HepG2 (cell line): ENCODE results near the gene NDUFB5. TPM values are rescaled to one million over a fixed set of nuclear protein-coding genes. Genes with fewer than 3 reads are reported as not detected.
A peak's percentile ranks its signal among the peaks of the same experiment; 100 is the strongest.

Experiments used
- AGO1 ChIP-seq: fragments of 200-400 bp; formaldehyde crosslinking; IDR thresholded peaks from 2 replicates; pipeline ENCODE4 v1.6.1; 2017; ENCODE audit warnings: mild to moderate bottlenecking, low read depth, low read length, moderate library complexity; ENCODE audit not compliant: poor library complexity, severe bottlenecking
- CEBPB ChIP-seq: IDR thresholded peaks from 2 replicates; pipeline ENCODE4 v1.6.1; 2011; ENCODE audit warnings: low read depth, low read length, improper control_type of control experiment, borderline replicate concordance
- DR1 ChIP-seq: sonication (generic); formaldehyde crosslinking; IDR thresholded peaks from 2 replicates; pipeline ENCODE4 v1.8.0; 2021; ENCODE audit warnings: mild to moderate bottlenecking, missing genetic modification reagents, inconsistent platforms
- FOXK1 ChIP-seq: sonication (generic); formaldehyde crosslinking; IDR thresholded peaks from 2 replicates; pipeline ENCODE4 v1.4.0; 2020; ENCODE audit warnings: low read depth, missing genetic modification reagents, borderline replicate concordance
- HOXD1 ChIP-seq: sonication (generic); formaldehyde crosslinking; IDR thresholded peaks from 2 replicates; pipeline ENCODE4 v1.5.0; 2020; ENCODE audit warnings: missing genetic modification reagents
- ISX ChIP-seq: sonication (generic); formaldehyde crosslinking; conservative IDR thresholded peaks from 2 replicates; pipeline ENCODE4 v1.5.0; 2020; ENCODE audit warnings: missing genetic modification reagents
- JARID2 ChIP-seq: sonication (generic); formaldehyde crosslinking; IDR thresholded peaks from 2 replicates; pipeline ENCODE4 v1.8.1; 2023; ENCODE audit warnings: missing genetic modification reagents, inconsistent platforms; ENCODE audit not compliant: insufficient replicate concordance
- MBD4 ChIP-seq: IDR thresholded peaks from 2 replicates; pipeline ENCODE4 v1.6.1; 2012; ENCODE audit warnings: low read length, inconsistent platforms, borderline replicate concordance
- MED1 ChIP-seq: sonication (generic); formaldehyde crosslinking; IDR thresholded peaks from 2 replicates; pipeline ENCODE4 v1.4.0; 2020; ENCODE audit warnings: missing genetic modification reagents
- NFE2L2 ChIP-seq: fragments of 150-350 bp; IDR thresholded peaks from 2 replicates; pipeline ENCODE4 v1.6.1; 2014; ENCODE audit warnings: low read length
- NFKBIZ ChIP-seq: IDR thresholded peaks from 2 replicates; pipeline ENCODE4 v1.6.1; 2018; ENCODE audit warnings: missing genetic modification reagents, missing compliant biosample characterization
- NR2C2 ChIP-seq: sonication (generic); formaldehyde crosslinking; IDR thresholded peaks from 2 replicates; pipeline ENCODE4 v1.4.0; 2020; ENCODE audit warnings: missing genetic modification reagents, mild to moderate bottlenecking, moderate library complexity, borderline replicate concordance
- RFXAP ChIP-seq: sonication (generic); formaldehyde crosslinking; IDR thresholded peaks from 2 replicates; pipeline ENCODE4 v1.4.0; 2020; ENCODE audit warnings: missing genetic modification reagents, borderline replicate concordance
- TBX2 ChIP-seq: sonication (generic); formaldehyde crosslinking; IDR thresholded peaks from 2 replicates; pipeline ENCODE4 v1.5.0; 2020; ENCODE audit warnings: missing genetic modification reagents, mild to moderate bottlenecking, borderline replicate concordance
- TGIF2 ChIP-seq: IDR thresholded peaks from 2 replicates; pipeline ENCODE4 v1.6.1; 2016; ENCODE audit warnings: control low read depth, missing compliant biosample characterization
- ZEB1 ChIP-seq: IDR thresholded peaks from 2 replicates; pipeline ENCODE4 v1.6.1; 2012; ENCODE audit warnings: mild to moderate bottlenecking, low read depth, inconsistent platforms; ENCODE audit not compliant: insufficient replicate concordance
- ZNF143 ChIP-seq: sonication (generic); formaldehyde crosslinking; IDR thresholded peaks from 2 replicates; pipeline ENCODE4 v1.4.0; 2020; ENCODE audit warnings: missing genetic modification reagents
- ZNF17 ChIP-seq: sonication (generic); formaldehyde crosslinking; IDR thresholded peaks from 2 replicates; pipeline ENCODE4 v1.5.0; 2020; ENCODE audit warnings: mild to moderate bottlenecking, missing genetic modification reagents
- ZNF615 ChIP-seq: sonication (generic); formaldehyde crosslinking; IDR thresholded peaks from 2 replicates; pipeline ENCODE4 v1.5.0; 2020; ENCODE audit warnings: mild to moderate bottlenecking, missing genetic modification reagents, borderline replicate concordance
- ZSCAN25 ChIP-seq: sonication (generic); formaldehyde crosslinking; IDR thresholded peaks from 2 replicates; pipeline ENCODE4 v1.8.0; 2022; ENCODE audit warnings: mild to moderate bottlenecking, missing genetic modification reagents
- polyA plus RNA-seq, 8 experiments: library from polyadenylated mRNA; depleted of rRNA in 3 of 8; stranded (reverse) in 7 of 8; unstranded in 1 of 8; fragments of >200 nt; fragmentation: Illumina TruSeq in 4 of 8; extraction: Trizol in 4 of 8; gene quantifications; 2 replicates each; pipeline versions ENCODE4 v1.2.1 to v1.2.3, GENCODE V29; 2011 to 2016; ENCODE audit warnings: low read depth in 4 of 8, missing spikeins in 1 of 8, mixed read lengths in 1 of 8; ENCODE audit not compliant: insufficient read depth in 1 of 8
- total RNA-seq, 5 experiments: library from RNA; depleted of rRNA; stranded (reverse); fragments of >200 nt; fragmentation: Illumina TruSeq; extraction: Trizol; gene quantifications; 2 replicates each; pipeline ENCODE4 v1.2.3, GENCODE V29; 2016; ENCODE audit warnings: low read depth in 1 of 5
- TF ChIP-seq, protein P1 (sequence below): sonication (generic); formaldehyde crosslinking; IDR thresholded peaks from 2 replicates; pipeline ENCODE4 v1.4.0; 2020; ENCODE audit warnings: missing genetic modification reagents, borderline replicate concordance
- TF ChIP-seq, protein P2 (sequence below): IDR thresholded peaks from 2 replicates; pipeline ENCODE4 v1.6.1; 2016; ENCODE audit warnings: low read depth
- TF ChIP-seq, protein P3 (sequence below): sonication (generic); formaldehyde crosslinking; IDR thresholded peaks from 2 replicates; pipeline ENCODE4 v1.5.1; 2020; ENCODE audit warnings: mild to moderate bottlenecking, missing genetic modification reagents, moderate library complexity

The NDUFB5 gene
- total and polyA plus RNA-seq, 2 of the 13 experiments (the other 11 are each of a cell fraction or from before 2014, with no cell fraction given), result 43.3 to 120 TPM

DNA sequence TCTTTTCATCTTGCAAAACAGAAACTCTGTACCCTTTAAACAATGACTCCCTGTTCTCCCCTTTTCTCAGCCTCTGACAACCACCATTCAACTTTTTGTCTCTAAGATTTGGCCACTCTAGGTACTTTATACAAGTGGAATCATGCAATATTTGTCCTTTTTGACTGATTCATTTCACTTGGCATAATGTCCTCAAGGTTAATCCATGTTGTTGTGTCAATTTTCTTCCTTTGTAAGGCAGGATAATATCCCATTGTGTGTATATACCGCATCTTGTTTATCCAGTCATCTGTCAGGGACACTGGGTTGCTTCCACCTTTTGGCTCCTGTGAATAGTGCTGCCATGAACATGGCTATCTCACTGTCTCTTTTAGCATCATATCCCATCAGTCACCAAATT is 58.5 kb downstream of the NDUFB5 start (continued):
- TF ChIP-seq DR1 (CRISPR knock-in tag) (no peak), NFKBIZ (CRISPR knock-in tag) (0 out of 2 replicates have a peak, but pooled peaks have one; percentile 55), HOXD1 (no peak), FOXK1 (CRISPR knock-in tag) (no peak), ZNF143 (no peak), ZNF615 (CRISPR knock-in tag) (no peak), ZEB1 (no peak), MED1 (no peak), ISX (CRISPR knock-in tag) (no peak), RFXAP (no peak), MBD4 (no peak), NFE2L2 (no peak), NR2C2 (CRISPR knock-in tag) (no peak), AGO1 (no peak), TGIF2 (CRISPR knock-in tag) (0 out of 2 replicates have a peak, but pooled peaks have one; percentile 53), TBX2 (peak; percentile 40; the same call in 1 of the 2 replicates), CEBPB (no peak), ZNF17 (CRISPR knock-in tag) (no peak), JARID2 (no peak), ZSCAN25 (no peak)
- TF ChIP-seq, protein P1, sequence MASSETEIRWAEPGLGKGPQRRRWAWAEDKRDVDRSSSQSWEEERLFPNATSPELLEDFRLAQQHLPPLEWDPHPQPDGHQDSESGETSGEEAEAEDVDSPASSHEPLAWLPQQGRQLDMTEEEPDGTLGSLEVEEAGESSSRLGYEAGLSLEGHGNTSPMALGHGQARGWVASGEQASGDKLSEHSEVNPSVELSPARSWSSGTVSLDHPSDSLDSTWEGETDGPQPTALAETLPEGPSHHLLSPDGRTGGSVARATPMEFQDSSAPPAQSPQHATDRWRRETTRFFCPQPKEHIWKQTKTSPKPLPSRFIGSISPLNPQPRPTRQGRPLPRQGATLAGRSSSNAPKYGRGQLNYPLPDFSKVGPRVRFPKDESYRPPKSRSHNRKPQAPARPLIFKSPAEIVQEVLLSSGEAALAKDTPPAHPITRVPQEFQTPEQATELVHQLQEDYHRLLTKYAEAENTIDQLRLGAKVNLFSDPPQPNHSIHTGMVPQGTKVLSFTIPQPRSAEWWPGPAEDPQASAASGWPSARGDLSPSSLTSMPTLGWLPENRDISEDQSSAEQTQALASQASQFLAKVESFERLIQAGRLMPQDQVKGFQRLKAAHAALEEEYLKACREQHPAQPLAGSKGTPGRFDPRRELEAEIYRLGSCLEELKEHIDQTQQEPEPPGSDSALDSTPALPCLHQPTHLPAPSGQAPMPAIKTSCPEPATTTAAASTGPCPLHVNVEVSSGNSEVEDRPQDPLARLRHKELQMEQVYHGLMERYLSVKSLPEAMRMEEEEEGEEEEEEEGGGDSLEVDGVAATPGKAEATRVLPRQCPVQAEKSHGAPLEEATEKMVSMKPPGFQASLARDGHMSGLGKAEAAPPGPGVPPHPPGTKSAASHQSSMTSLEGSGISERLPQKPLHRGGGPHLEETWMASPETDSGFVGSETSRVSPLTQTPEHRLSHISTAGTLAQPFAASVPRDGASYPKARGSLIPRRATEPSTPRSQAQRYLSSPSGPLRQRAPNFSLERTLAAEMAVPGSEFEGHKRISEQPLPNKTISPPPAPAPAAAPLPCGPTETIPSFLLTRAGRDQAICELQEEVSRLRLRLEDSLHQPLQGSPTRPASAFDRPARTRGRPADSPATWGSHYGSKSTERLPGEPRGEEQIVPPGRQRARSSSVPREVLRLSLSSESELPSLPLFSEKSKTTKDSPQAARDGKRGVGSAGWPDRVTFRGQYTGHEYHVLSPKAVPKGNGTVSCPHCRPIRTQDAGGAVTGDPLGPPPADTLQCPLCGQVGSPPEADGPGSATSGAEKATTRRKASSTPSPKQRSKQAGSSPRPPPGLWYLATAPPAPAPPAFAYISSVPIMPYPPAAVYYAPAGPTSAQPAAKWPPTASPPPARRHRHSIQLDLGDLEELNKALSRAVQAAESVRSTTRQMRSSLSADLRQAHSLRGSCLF (CRISPR knock-in tag), result no peak
- TF ChIP-seq, protein P2, sequence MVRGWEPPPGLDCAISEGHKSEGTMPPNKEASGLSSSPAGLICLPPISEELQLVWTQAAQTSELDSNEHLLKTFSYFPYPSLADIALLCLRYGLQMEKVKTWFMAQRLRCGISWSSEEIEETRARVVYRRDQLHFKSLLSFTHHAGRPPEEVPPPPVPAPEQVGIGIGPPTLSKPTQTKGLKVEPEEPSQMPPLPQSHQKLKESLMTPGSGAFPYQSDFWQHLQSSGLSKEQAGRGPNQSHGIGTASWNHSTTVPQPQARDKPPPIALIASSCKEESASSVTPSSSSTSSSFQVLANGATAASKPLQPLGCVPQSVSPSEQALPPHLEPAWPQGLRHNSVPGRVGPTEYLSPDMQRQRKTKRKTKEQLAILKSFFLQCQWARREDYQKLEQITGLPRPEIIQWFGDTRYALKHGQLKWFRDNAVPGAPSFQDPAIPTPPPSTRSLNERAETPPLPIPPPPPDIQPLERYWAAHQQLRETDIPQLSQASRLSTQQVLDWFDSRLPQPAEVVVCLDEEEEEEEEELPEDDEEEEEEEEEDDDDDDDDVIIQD, result 0 out of 2 replicates have a peak, but pooled peaks have one; percentile 9
- TF ChIP-seq, protein P3, sequence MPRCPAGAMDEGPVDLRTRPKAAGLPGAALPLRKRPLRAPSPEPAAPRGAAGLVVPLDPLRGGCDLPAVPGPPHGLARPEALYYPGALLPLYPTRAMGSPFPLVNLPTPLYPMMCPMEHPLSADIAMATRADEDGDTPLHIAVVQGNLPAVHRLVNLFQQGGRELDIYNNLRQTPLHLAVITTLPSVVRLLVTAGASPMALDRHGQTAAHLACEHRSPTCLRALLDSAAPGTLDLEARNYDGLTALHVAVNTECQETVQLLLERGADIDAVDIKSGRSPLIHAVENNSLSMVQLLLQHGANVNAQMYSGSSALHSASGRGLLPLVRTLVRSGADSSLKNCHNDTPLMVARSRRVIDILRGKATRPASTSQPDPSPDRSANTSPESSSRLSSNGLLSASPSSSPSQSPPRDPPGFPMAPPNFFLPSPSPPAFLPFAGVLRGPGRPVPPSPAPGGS (CRISPR knock-in tag), result no peak
